ENCODE results near the gene CHD2.
"Not testable (repeated sequence)": the region's sequence is repeated elsewhere in the genome, so short reads cannot be mapped to it uniquely, and the experiment has no call there.

The CHD2 gene

DNA sequence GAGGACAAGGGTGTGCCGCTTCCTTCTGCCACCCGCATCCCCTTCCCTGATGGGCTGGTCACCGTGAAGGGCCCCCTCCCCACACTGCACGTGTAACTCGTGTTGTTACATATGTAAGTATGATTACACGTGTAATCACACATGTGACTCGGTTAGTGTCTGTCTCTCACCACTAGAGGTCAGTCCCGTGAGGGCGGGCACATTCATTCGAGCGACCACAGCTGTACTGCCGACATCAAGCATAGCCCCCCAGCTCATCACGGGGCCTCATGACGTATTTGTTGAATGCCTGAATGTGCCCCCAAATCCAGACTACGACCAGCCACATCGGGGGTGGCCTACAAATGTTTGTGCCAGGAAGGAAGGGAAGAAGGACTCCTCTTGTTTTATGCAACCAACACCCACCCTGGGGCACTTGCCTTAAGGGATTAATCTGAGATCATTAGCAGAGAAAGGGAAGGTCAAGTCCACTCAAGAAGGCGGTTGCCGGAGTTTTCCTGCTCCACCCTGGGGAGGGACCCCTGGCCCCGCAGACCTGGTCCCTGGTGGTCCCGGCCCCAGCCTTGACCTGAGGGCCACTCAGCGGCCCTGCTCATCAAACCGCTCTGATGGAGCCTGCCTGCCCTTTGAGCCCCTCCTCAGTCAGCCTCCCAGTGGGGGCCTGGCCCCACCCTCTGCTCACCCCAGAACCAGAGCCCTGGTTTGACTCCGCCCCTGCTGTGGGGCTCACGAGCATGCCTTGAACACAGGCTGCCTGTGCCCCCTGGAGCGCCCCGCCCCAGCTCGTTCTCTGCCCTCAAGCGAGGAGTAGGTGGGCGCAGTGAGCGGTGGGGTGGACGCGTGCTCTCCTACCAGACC is 136.1 kb downstream of the CHD2 start:
- DNase-seq: no peak

DNA sequence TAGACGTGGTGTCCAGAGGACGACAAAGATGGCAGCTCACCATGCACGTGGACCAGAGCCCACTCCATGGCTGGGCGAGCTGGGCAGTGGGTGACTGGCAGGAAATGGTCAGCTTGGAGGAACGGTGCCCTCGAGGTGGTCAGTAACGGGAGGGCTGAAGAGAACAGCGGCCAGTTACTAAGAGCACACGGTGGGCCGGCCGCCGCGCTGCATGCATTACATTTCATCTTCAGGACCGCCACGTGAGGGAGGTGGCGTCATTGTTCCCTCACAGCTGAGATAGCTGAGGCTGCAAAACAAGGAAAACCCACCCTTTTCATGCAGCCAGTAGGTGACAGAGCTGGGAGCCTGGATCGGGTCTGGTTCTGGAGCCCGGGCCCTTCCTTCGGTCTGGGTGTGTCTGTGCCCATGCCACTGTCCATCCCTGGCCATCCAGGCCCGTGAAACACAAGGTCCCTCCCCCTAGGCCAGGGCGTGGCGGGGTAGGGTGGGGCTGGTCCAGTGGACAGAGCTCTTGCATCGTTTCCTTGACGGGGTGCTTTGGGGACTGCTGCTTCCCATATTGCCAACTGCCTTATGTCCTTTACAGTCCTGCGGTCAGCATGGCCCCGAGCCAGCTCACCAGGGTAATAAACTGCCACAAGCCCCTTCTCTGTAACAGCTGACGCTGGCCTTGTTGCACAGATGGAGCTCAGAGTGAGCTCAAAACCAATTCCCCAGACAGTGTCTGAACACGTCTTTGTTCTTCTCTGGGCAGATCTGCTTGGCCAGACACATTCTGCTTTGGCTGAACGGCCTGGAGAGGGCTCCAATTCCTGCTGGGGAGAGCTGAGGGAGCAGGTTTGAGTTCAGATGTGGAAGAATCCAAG is 137.1 kb downstream of the CHD2 start:
- no peak for DNase-seq

DNA sequence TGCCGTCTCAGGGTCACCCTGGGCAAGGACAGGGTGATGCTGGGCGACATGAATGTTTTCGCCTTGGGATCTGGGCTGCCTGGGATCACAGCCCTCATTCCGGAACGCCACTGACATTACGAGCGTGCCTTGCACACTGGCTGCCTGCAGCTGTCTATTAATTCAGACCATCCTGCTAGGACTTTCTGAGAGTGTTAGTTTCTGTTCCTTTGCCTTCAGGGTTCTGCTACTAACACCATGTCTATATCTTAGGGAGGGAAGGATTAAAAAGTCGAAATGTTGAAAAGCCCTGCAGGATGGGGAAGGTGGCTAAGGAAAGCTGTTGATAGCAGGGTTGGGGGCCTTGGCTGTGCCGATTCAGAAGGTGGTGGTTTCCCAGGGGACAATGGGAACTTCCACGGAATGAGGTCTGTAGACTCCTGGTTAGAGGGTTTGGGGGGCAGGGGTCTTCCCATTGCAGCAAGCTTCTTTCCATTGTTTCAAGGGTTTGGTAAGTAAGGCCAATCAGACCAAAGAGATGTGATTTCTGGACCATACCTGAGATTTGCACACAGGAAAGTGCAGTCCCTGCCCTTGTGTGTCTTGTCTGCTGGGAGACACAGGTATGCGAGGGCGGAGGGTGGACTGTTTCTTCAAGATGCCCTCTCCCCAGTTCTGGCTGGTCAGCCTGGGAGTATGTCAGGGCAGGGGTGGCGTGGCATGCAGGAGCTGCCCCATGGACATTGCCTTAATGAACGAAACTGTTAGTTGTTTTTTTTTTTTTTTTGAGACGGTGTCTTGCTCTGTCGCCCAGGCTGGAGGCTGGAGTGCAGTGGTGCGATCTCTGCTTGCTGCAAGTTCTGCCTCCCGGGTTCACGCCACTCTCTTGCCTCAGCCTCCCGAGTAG is 137.9 kb downstream of the CHD2 start:
- DNase-seq: no peak

DNA sequence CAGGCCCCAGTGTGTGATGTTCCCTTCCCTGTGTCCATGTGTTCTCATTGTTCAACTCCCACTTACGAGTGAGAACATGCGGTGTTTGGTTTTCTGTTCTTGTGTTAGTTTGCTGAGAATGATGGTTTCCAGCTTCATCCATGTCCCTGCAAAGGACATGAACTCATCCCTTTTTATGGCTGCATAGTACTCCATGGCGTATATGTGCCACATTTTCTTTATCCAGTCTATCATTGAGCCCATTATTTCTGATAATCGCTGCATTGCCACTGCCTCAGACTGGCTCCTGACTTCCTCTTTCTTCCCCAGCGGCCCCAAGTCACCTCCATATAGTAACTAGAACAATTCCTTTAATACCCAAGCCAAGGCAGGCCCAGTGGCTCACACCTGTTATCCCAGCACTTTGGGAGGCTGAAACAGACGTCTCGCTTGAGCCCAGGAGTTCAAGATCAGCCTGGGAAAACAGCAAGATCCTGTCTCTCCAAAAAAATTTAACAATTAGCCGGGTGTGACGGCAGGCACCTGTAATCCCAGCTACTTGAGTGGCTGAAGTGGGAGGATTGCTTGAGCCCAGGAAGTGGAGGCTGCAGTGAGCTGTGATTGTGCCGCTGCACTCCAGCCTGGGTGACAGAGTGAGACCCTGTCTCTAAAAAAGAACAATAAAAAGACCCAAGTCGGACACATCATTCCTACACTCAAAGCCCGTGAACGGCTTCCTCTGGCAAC is 139.6 kb downstream of the CHD2 start:
- DNase-seq: not testable (repeated sequence)

DNA sequence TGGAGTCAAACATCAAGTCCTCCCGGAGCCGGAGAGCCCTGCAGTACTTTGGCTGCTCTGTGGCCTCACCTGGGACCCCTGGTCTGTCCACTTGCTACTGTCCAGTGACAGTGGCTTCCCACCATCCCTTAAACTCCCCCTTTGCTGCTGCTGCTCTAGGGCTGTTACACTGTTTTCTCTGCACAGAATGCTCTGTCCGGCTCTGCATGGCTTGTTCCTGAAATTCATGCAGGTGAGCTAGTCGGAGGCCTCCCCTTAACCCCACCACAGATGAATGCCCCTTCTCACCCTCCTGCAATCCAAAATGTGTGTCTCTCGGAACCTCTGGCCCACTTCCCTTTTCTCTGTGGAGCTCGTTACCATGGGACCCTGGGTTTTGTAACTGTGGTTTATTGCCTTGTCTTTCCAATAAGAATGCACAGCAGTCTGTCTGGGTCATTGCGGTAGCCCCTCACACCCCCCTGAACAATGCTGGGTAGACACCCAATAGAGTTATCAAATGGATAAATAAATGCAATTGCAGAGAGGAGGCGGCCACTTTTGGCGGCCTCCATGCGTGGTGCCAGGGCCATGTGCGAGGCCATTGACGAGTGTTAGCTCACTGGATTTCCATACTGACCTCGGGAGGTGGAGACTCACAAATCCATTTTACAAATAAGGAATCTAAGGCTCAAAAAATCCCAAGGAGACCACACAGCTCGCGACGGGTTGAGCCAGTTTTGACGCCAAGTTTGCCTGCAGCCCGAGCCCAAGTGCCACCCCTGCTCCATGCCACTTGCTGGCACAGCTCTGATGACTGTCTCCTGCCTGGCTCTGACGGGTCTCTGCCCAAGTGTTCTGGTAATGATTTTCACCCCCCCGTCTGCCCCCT is 140.4 kb downstream of the CHD2 start:
- DNase-seq: no peak

DNA sequence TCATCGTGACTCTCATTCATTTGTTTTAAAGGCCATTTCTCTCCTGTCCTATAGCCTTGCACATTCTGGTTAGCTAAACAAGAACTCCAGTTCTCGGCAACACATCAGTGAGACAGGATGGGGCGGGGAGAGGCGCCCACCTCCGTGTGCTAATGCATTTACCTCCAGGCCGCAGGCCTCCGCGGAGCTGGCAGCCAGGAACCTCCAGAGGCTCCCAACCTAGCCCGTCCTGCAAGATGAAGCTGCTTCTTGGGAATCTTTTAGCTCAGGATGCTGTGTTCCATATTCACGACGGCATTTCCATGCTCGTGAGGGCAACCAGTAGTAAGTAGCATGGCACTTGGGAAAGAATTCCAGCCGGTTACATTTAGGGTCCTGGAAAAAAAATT is 141.0 kb downstream of the CHD2 start:
- no peak for DNase-seq

DNA sequence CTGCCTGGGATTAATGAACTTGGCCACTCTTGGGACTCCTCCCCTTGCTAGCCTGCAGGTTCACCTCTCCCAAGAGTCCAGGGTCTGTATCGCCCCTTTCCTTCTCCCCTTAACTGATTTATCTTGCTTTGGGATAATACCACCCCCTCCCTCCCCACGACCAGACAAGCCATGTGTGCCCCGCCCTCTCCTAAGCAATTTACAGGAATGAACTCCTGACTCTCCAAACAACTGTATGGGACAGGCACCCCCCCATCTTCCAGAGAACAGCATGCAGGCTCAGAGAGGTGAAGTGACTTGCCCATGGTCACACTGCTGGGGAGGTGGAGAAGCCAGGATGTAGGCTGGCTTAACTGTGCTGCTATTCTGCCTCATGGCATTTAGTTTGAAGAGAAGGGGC is 142.1 kb downstream of the CHD2 start:
- DNase-seq: no peak

DNA sequence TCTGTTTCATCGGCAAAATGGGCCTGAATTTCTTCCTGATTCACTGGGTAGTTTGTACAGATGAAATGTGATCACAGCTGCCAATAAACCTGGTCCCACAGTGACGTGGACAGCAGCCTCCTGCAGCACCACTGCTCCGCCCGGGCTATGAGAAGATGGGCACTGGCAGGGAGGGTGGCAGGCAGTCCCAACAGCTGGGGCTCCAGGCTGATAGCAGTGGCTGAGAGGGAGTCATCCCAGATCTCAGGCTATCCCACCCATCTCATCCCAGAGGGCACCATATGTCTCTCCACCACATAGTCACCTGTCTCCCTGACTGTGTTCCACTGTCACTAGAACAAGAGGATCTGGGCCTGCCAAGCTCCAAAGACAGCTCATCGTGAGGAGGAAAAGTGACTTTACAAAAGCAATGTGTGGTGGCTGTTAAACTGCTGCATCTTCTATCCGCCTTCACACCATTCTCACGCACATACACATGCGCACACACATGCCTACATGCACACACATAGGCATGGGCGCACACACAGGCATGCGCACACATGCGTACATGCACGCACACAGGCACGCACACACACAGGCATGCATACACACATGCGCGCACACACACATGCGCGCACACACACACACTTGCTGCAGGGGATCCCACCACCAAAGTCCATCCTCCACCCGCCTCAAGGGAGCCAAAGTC is 142.7 kb downstream of the CHD2 start:
- DNase-seq: no peak

DNA sequence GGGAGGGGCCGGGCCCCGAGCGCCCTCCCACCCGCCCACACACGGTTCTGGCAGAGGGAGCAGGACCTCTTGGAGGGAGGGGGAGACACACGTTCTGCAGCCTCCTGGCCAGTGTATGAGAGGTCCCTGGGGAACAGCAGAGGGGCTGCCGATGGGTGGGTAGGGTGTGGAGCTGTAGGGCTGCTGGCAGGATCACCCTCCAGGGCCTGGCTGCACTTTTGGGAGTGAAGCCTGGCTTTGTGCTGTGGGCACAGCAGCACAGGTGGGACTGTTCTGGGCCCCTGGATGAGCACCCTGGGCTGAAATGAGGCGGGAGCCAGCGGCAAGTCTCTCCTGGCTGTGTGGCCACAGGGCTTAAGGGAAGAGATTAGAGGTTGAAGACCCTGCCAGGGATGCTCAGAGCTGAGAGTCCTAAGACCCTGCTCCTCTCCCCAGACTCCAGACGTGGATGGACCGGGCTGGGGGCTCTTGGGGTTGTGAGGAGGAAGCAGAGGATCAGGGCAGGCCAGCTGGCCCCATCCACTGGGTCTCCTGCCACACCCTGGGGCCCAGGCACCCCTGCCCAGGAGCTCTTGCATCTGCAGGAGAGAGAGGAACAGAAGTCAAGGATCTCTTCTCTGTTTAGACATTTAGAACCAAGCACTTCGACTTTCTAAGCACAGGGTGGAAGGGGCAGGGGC is 143.6 kb downstream of the CHD2 start:
- DNase-seq: no peak

DNA sequence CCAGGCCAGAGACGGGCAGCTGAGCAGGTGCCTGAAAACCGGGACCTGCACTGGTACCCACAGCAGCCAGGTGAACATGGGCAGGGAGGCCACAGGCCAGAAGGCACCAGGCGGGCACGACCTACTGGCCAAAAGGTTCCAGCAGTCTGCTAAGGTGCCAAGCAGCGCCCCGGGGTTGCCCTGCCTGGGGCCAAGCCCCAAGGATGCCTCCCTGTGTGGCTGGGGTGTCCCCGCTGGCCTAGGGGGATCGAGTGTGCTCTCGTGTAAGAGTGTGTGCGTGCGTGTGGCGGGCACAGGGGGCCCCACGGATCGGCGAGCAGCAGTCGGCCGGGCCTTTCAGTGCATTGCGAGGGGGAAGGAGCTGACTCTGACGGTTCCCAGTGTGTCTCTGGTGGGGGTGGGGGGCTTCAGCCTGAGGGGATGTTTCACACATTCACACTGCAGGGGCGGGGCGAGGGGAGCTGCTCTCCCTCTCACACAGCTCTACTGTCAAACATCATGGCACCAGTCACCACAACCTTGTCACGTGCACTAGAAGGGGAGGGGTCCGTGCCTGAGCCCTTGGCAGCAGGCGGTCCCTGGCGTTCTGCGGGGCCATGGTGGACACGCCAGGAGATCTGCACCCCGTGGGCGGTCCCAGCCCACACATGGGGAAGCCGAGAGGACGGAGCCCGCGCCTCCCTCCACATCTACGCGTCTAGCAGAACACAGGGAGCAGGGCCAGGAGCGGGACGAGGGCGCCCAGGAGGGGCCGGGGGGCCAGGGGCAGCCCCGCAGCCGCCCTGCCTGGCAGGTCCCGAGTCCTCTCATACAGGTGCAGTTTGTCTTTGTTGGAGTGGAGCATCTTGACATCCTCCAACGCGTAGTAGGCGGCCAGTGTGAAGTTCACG is 144.4 kb downstream of the CHD2 start:
- no peak for DNase-seq

DNA sequence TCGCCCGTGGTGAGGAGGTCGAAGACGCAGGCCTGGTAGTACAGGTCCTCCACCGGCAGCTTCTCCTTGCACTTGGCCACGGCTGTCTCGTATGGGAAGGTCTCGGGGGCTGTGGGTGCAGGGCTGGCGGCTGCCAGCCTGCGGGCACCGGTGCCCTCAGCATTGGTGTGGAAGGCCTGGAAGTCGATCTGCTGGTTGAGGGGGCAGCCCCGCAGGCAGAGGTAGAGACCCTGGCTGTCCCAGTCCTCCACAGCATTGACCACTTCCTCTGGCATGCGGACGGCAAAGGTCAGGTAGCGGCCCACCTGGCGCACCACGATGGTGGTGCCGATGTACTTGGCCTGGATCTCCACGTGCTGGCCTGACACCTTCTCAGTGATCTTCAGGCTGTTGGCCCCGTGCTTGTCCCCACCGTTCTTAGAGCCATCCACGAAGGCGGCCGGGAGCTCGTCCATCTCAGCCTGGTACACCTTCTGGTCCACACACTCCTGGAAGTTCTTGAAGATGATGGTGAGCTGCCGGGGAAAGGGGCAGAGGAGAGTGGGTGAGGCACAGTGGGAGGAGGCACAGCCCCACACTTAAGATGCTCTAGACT is 145.2 kb downstream of the CHD2 start:
- DNase-seq: no peak

DNA sequence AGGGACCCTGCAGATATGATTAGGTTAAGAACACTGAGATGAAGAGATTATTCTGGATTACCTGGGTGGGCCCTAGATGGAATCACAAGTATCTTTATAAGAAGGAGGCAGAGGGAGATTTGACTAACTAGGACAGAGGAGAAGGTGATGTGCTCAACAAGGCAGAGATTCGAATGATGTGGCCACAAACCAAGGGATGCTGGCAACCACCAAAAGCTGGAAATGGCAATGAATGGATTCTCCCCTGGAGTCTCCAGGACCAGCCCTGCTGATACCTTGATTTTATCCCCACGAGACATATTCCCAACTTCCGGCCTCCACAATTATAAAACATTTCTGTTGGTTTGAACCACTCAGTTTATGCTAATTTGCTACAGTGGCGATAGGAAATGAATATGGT is 146.0 kb downstream of the CHD2 start:
- DNase-seq: no peak

DNA sequence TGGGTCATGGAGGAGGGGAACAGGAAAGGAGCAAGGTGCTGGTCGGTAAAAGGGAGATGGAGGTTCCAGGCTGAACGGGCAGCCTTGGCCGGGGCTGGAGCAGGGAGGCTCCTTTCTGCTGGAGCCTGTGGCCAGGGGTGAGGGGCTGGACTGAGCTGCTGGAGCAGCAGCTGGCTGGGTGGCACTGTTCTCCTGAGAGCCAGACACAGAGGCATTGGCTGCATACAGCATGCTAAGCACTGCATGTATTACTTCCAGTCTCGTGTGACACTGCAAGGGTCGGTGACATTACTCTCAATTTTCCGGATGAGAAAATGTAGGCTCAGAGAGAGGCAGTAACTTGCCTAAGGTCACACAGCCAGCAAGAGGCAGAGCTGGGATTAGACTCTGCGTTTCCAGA is 146.6 kb downstream of the CHD2 start:
- DNase-seq: no peak

DNA sequence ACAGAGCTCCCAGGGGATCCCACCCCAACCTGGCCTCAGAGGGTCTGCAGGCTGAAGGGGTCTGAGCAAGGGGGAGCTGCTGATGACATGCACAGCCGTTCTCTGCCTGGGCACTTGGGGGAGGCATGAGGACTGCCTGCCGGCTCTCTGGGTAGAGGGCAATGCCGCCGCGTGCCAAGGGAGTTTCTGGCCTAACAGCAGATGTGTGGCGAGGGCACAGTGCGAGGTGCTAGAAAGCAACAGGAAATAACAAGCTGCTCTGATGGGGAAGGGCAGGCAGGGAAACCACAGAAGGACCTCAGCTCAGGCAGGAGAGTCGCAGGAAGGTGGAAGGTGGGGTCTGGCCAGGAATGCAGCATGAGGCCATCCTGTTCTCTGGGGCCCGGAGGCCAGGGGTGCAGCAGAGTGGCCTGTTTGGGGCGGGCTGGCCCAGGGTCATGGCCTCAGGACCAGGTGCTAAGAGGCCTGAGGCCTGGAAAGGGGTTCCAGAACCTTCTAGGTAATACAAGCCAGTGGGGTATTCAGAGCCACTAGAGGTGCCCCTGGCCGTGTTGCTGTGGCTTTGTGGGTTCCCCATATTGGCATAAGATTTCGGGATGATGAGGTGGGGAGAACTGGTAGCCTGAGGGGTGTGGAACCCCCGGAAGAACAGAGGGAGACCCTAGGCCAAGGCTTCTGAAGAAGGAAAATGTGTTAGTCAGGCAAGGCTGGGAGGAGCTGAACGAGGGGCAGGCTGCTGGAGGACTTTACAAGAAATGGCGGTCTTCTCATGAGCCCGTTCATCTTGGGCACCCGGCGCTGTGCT is 147.7 kb downstream of the CHD2 start:
- DNase-seq: no peak

DNA sequence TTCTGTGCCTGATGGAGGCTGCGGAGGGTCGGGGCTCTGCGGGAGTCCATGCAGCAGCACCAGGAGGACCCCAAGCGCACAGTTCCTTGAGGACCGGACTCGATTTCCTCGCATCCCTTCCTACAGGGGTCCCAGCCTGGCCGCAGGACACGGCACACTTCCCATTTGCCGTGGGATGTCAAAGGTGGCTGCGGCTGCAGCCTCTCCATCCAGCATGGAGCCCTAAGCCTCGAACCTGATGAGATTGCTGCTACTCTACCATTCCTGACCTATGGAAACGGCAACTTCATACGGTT is 148.2 kb downstream of the CHD2 start:
- DNase-seq: no peak

DNA sequence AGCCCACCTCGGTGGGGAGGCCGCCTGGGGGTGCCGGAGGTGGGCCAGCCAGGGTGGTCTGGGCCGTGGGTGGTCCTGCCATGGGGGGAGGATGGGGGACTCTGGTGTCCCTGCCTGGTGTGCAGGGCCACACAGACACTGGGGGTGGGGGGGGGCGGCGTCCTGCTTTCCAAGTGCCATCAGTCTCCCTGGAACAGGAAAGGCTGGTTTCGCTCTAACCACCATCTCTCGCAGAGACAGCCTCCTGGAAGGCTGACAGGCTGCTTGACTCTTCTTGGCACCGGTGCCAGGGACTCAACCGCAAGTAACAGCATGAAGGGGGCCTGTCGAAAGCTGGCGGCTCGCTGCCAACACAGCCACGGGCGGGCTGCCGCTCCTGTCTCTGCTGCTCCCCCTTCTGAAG is 148.6 kb downstream of the CHD2 start:
- no peak for DNase-seq

DNA sequence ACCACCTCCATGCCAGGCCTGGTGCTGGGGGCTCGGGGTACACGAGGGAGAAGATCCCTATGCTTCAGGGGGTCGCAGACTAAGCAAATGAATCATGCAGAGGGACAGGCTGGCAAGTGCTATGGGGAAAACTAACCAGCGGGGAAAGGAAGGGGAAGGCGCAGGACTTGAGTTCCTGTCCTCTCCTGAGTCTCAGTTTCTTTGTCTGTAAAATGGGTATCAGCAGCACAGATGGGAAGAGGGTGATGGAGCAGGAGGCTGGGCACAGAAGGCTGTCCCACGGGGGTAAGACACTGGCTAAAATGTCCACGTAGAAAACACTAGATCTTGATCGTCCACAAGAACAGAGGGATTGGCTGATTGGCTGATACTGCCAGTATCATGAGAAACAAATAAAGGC is 149.1 kb downstream of the CHD2 start:
- DNase-seq: no peak

All from right kidney (tissue), 1 donor.